Endothelial cell of umbilical vein (primary cell): ENCODE results near the gene VTI1A.

Experiments used
- CTCF ChIP-seq, 2 donors: IDR thresholded peaks; 1 replicate in 1 of 2; 2 replicates in 1 of 2; pipeline ENCODE4 v1.5.1; 2011; ENCODE audit warnings: low read length in 2 of 2, mild to moderate bottlenecking in 2 of 2, moderate library complexity in 2 of 2, control low read depth in 1 of 2, inconsistent platforms in 1 of 2, low read depth in 1 of 2; ENCODE audit not compliant: insufficient read depth in 1 of 2; ENCODE audit errors: extremely low read depth in 1 of 2
- EZH2 ChIP-seq: IDR thresholded peaks from 2 replicates; pipeline ENCODE4 v1.6.1; 2012; ENCODE audit warnings: borderline replicate concordance, low read depth, mild to moderate bottlenecking, moderate library complexity, low read length, inconsistent platforms; ENCODE audit not compliant: severe bottlenecking
- JUN ChIP-seq: IDR thresholded peaks from 2 replicates; pipeline ENCODE4 v1.6.1; 2011; ENCODE audit warnings: borderline replicate concordance, low read depth; ENCODE audit not compliant: insufficient read length, insufficient read depth
- MAX ChIP-seq: IDR thresholded peaks from 2 replicates; pipeline ENCODE4 v1.6.1; 2011; ENCODE audit not compliant: insufficient read depth, insufficient read length
- MYC ChIP-seq: IDR thresholded peaks from one replicate; pipeline ENCODE4 v1.6.1; 2011; ENCODE audit warnings: mild to moderate bottlenecking, low read depth, low read length
- POLR2A ChIP-seq: IDR thresholded peaks from 2 replicates; pipeline ENCODE4 v1.6.1; 2012; ENCODE audit warnings: low read depth, mild to moderate bottlenecking, control low read depth, low read length
- POLR2AphosphoS5 ChIP-seq: IDR thresholded peaks from 2 replicates; pipeline ENCODE4 v1.6.1; 2012; ENCODE audit warnings: low read depth, mild to moderate bottlenecking, control low read depth, low read length, moderate library complexity; ENCODE audit not compliant: insufficient read depth

GRCh38 chr10:112766636-112767035 is 319.6 kb downstream of the VTI1A start:
- no peak for TF ChIP-seq CTCF (IDR thresholded peaks at IDR 0.05; ENCODE audit: extremely low read depth in 1 of 2, insufficient read depth in 1 of 2, low read depth in 1 of 2, low read length in 2 of 2)
- no peak for TF ChIP-seq EZH2
- no peak for TF ChIP-seq POLR2AphosphoS5
- no peak for TF ChIP-seq MAX
- TF ChIP-seq POLR2A, result no peak
- TF ChIP-seq MYC, result no peak
- no peak for TF ChIP-seq JUN
